GM18499 (cell line): ENCODE measurements around the gene MVB12A.

Source experiments
- ATAC-seq: cut with Tn5 transposase; IDR thresholded peaks from one replicate; pipeline ENCODE4 v1.9.1; 2021; ENCODE audit warnings: moderate number of reproducible peaks; ENCODE audit not compliant: insufficient read depth, unreplicated experiment

The MVB12A gene

GRCh38 chr19:17469481-17470067, 49.7 kb downstream of the MVB12A start:
- peak; percentile 36 for ATAC-seq

- peak; percentile 46 for ATAC-seq
Observed at GRCh38 chr19:17470068-17470841, 50.4 kb downstream of the MVB12A start, which contains the start of gene SLC27A1. SLC27A1 (plus strand) TSS chr19:17470524; CDS start chr19:17470541, 17 bp downstream.

GRCh38 chr19:17471410-17472125, 51.7 kb downstream of the MVB12A start:
- no peak for ATAC-seq

GRCh38 chr19:17473041-17473440, 53.2 kb downstream of the MVB12A start:
- ATAC-seq, result no peak
